ENCODE data around the gene PCDHAC2.
A peak's percentile ranks its signal among the peaks of the same experiment; 100 is the strongest.

Gene PCDHAC2

DNA sequence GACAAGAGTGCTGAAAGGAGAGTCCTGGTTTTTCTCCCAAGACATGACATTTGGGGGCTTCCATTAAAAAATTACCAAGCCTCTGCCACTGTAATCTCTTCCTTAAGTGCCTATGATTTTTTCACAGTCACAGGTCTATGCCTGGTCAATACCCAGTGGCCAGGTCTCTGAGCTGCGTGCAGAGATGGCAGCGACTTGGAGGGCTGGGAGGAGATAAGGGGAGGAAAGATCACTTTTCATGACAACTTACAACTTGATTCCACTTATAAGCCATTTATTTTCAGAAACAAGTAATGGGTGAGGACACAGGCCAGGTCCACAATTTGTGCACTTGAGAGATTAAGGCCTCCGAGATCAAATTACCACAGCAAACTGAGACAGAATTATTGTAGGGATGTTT lies 1.9 kb upstream of the PCDHAC2 start:
- no peak overlapping the region for H2AFZ ChIP-seq (ENCODE audit: low read length)
- no peaks in the 10 kb centered on the region for H3K9me2 ChIP-seq (replicated peaks; ENCODE audit: insufficient read depth, low read length)
- H3K9ac ChIP-seq (ENCODE audit: low read length), result no peak overlapping the region
- no peak overlapping the region for H3K4me2 ChIP-seq (ENCODE audit: low read depth, low read length)
- H3F3A ChIP-seq (ENCODE audit: insufficient read depth, low read length), result no peaks in the 10 kb centered on the region
- DNase-seq, result no peak
- no peak for TF ChIP-seq EZH2phosphoT487 (IDR thresholded peaks at IDR 0.05; ENCODE audit: low read length)
- TF ChIP-seq CTCF (IDR thresholded peaks at IDR 0.05; ENCODE audit: low read length), result no peak
- no peak for TF ChIP-seq EZH2 (optimal IDR thresholded peaks at IDR 0.05; ENCODE audit: low read depth, low read length)
- no peaks in the 10 kb centered on the region for H3K4me1 ChIP-seq (ENCODE audit: low read length)
- H3K9me3 ChIP-seq (replicated peaks; ENCODE audit: insufficient read depth, low read length), result no peaks in the 10 kb centered on the region
- no peak overlapping the region for H3K4me3 ChIP-seq (ENCODE audit: low read length)
- H4K20me1 ChIP-seq (ENCODE audit: insufficient read depth, low read length), result no peaks in the 10 kb centered on the region
- H3K27me3 ChIP-seq (replicated peaks; ENCODE audit: insufficient read depth, low read length), result no peaks in the 10 kb centered on the region
- H3K27ac ChIP-seq (ENCODE audit: low read length), result no peak overlapping the region
- H3K36me3 ChIP-seq (replicated peaks; ENCODE audit: insufficient read depth, low read length), result no peaks in the 10 kb centered on the region
- H3K79me2 ChIP-seq (ENCODE audit: low read length), result no peaks in the 10 kb centered on the region

DNA sequence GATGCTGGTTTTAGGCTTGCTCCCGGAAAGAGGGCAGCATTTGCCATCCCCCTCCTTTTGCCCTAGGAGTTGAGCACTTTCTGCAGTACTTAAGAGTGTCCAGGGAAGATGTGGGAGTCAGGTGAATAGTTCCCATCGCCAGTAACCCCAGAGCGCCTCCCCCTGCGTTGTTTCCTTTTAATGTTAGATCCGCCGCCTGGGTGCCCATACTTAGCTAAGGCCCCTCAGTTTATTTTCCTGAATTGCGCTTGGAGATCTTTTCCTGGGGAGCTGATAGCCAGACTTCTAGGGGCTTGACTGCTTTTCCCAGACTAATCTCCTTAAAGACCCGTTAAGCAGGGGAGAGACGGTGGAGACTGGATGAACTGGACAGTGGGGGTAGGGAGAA lies 377 bp upstream of the PCDHAC2 start:
- DNase-seq, result no peak
- H3K4me3 ChIP-seq (ENCODE audit: low read length), result no peak overlapping the region; the same call in 1 of the 2 replicates

DNA sequence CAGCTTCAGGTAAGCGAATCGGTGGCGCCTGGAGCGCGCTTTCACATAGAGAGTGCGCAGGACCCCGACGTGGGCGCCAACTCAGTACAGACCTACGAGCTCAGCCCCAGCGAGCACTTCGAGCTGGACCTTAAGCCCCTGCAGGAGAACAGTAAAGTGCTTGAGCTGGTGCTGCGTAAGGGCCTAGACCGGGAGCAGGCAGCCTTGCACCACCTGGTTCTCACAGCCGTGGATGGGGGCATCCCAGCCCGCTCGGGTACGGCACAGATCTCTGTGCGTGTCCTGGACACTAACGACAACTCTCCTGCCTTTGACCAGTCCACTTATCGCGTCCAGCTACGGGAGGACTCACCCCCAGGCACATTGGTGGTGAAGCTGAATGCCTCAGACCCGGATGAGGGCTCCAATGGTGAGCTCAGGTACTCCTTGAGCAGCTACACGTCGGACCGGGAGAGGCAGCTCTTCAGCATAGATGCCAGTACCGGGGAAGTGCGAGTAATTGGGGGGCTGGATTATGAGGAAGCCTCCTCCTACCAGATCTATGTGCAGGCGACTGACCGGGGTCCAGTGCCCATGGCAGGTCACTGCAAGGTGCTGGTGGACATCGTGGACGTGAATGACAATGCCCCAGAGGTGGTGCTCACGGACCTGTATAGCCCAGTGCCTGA lies 1.1 kb downstream of the PCDHAC2 start:
- no peaks in the 10 kb centered on the region for H4K20me1 ChIP-seq (ENCODE audit: insufficient read depth, low read length)
- H3K9me3 ChIP-seq (replicated peaks; ENCODE audit: insufficient read depth, low read length), result no peaks in the 10 kb centered on the region
- no peaks in the 10 kb centered on the region for H3K4me1 ChIP-seq (ENCODE audit: low read length)
- H3K27ac ChIP-seq (ENCODE audit: low read length), result no peak overlapping the region
- no peak overlapping the region for H2AFZ ChIP-seq (ENCODE audit: low read length)
- no peaks in the 10 kb centered on the region for H3K36me3 ChIP-seq (replicated peaks; ENCODE audit: insufficient read depth, low read length)
- TF ChIP-seq EZH2phosphoT487 (IDR thresholded peaks at IDR 0.05; ENCODE audit: low read length) (no peak), EZH2 (optimal IDR thresholded peaks at IDR 0.05; ENCODE audit: low read depth, low read length) (no peak), CTCF (IDR thresholded peaks at IDR 0.05; ENCODE audit: low read length) (no peak)
- H3K4me2 ChIP-seq (ENCODE audit: low read depth, low read length), result no peak overlapping the region
- H3K79me2 ChIP-seq (ENCODE audit: low read length), result no peaks in the 10 kb centered on the region
- H3F3A ChIP-seq (ENCODE audit: insufficient read depth, low read length), result no peaks in the 10 kb centered on the region
- H3K4me3 ChIP-seq (ENCODE audit: low read length), result no peak overlapping the region
- H3K9me2 ChIP-seq (replicated peaks; ENCODE audit: insufficient read depth, low read length), result no peaks in the 10 kb centered on the region
- H3K9ac ChIP-seq (ENCODE audit: low read length), result no peak overlapping the region
- DNase-seq, result no peak
- H3K27me3 ChIP-seq (replicated peaks; ENCODE audit: insufficient read depth, low read length), result no peaks in the 10 kb centered on the region

More for the DNA sequence above, 377 bp upstream of the PCDHAC2 start:
- H3K27ac ChIP-seq (ENCODE audit: low read length), result no peak overlapping the region
- H3K4me1 ChIP-seq (ENCODE audit: low read length), result no peaks in the 10 kb centered on the region
- H3K36me3 ChIP-seq (replicated peaks; ENCODE audit: insufficient read depth, low read length), result no peaks in the 10 kb centered on the region
- H3K4me2 ChIP-seq (ENCODE audit: low read depth, low read length), result peak overlapping the region; percentile 38; the same call in 1 of the 2 replicates
- no peaks in the 10 kb centered on the region for H3K9me3 ChIP-seq (replicated peaks; ENCODE audit: insufficient read depth, low read length)
- peak overlapping the region; percentile 46; the same call in 1 of the 2 replicates for H2AFZ ChIP-seq (ENCODE audit: low read length)
- no peak for TF ChIP-seq EZH2 (optimal IDR thresholded peaks at IDR 0.05; ENCODE audit: low read depth, low read length)
- no peak for TF ChIP-seq CTCF (IDR thresholded peaks at IDR 0.05; ENCODE audit: low read length)
- no peak for TF ChIP-seq EZH2phosphoT487 (IDR thresholded peaks at IDR 0.05; ENCODE audit: low read length)
- H3K9me2 ChIP-seq (replicated peaks; ENCODE audit: insufficient read depth, low read length), result no peaks in the 10 kb centered on the region
- H4K20me1 ChIP-seq (ENCODE audit: insufficient read depth, low read length), result no peaks in the 10 kb centered on the region
- H3F3A ChIP-seq (ENCODE audit: insufficient read depth, low read length), result no peaks in the 10 kb centered on the region
- no peaks in the 10 kb centered on the region for H3K79me2 ChIP-seq (ENCODE audit: low read length)
- H3K9ac ChIP-seq (ENCODE audit: low read length), result no peak overlapping the region
- H3K27me3 ChIP-seq (replicated peaks; ENCODE audit: insufficient read depth, low read length), result no peaks in the 10 kb centered on the region

Measured in MM.1S (cell line).